ENCODE data around the gene PCNP. TPM values are rescaled to one million over a fixed set of nuclear protein-coding genes. Genes with fewer than 3 reads are reported as not detected.

The PCNP gene
- total and polyA plus RNA-seq, 9 of the 15 experiments (the other 6 are each of a cell fraction or from before 2014, with no cell fraction given), result 54.3 to 170 (median 150) TPM

- peak; percentile 67 for TF ChIP-seq MEF2A (IDR thresholded peaks at IDR 0.05; ENCODE audit: control insufficient read depth, low read depth, low read length)
- no peak for TF ChIP-seq GABPB1 (CRISPR knock-in tag; IDR thresholded peaks at IDR 0.05)
- no peak for TF ChIP-seq ARID2 (IDR thresholded peaks at IDR 0.05)
- no peak for TF ChIP-seq SRSF9 (IDR thresholded peaks at IDR 0.05; ENCODE audit: borderline replicate concordance, low read depth, low read length)
- peak; percentile 72; the same call in 1 of the 2 replicates for TF ChIP-seq MEF2D (tag; conservative IDR thresholded peaks at IDR 0.05; ENCODE audit: low read depth)
- peak; percentile 31; the same call in 1 of the 2 replicates for TF ChIP-seq L3MBTL2 (IDR thresholded peaks at IDR 0.05)
- TF ChIP-seq ZBTB5 (IDR thresholded peaks at IDR 0.05), result no peak
- TF ChIP-seq PHF21A (IDR thresholded peaks at IDR 0.05; ENCODE audit: borderline replicate concordance, low read depth), result no peak
- TF ChIP-seq ZKSCAN8 (CRISPR knock-in tag; IDR thresholded peaks at IDR 0.05), result no peak
- TF ChIP-seq LCOR (CRISPR knock-in tag; IDR thresholded peaks at IDR 0.05), result no peak
- TF ChIP-seq STAG1 (CRISPR knock-in tag; IDR thresholded peaks at IDR 0.05; ENCODE audit: borderline replicate concordance), result no peak
- peak; percentile 50; the same call in 1 of the 2 replicates for TF ChIP-seq C11orf30 (IDR thresholded peaks at IDR 0.05; ENCODE audit: low read depth)
- no peak for TF ChIP-seq RNF219 (CRISPR knock-in tag; IDR thresholded peaks at IDR 0.05)
- no peak for TF ChIP-seq MYBL2 (IDR thresholded peaks at IDR 0.05; ENCODE audit: low read depth)
- TF ChIP-seq MYBL2 (CRISPR knock-in tag; IDR thresholded peaks at IDR 0.05; ENCODE audit: borderline replicate concordance), result no peak
- peak; percentile 87 for TF ChIP-seq ZNF592 (IDR thresholded peaks at IDR 0.05)
- peak; percentile 40; the same call in 1 of the 2 replicates for TF ChIP-seq SMARCA4 (IDR thresholded peaks at IDR 0.05)
- 0 out of 2 replicates have a peak, but pooled peaks have one; percentile 10 for TF ChIP-seq ATF3 (IDR thresholded peaks at IDR 0.05)
- TF ChIP-seq ATF3 (CRISPR knock-in tag; conservative IDR thresholded peaks at IDR 0.05), result no peak
Observed at GRCh38 chr3:101532783-101533602, 41.0 kb upstream of the PCNP start (continued).

Data from K562 (cell line).